Ovary (tissue), 3 donors: ENCODE results near the gene LRRK2.

Source experiments
- CTCF ChIP-seq, 3 donors: fragments of 450-650 bp in 2 of 3; fragments of 200-600 bp in 1 of 3; IDR thresholded peaks; one replicate each; pipeline versions ENCODE4 v1.5.1 to v1.8.0; 2016 to 2022; ENCODE audit warnings: antibody characterized with exemption in 3 of 3, mild to moderate bottlenecking in 1 of 3
- EP300 ChIP-seq: sonication (generic); formaldehyde crosslinking; IDR thresholded peaks from one replicate; pipeline ENCODE4 v1.6.1; 2017; ENCODE audit warnings: antibody characterized with exemption
- donor health status: DM: no; HTN: no; CAD: no.

- TF ChIP-seq CTCF (IDR thresholded peaks at IDR 0.05) (no peak), EP300 (no peak)
These were observed 5.2 kb downstream of the LRRK2 start for GRCh38 chr12:40229690-40230651.
